Medulla oblongata (tissue), 1 donor: ENCODE results near the gene NXF2.
A peak's percentile ranks its signal among the peaks of the same experiment; 100 is the strongest.
"Not testable (repeated sequence)": the region's sequence is repeated elsewhere in the genome, so short reads cannot be mapped to it uniquely, and the experiment has no call there.

Experiments used
- DNase-seq: peaks from one replicate; pipeline ENCODE4 v3.0.0-alpha.2; 2015; ENCODE audit errors: extremely low spot score

The NXF2 gene

DNA sequence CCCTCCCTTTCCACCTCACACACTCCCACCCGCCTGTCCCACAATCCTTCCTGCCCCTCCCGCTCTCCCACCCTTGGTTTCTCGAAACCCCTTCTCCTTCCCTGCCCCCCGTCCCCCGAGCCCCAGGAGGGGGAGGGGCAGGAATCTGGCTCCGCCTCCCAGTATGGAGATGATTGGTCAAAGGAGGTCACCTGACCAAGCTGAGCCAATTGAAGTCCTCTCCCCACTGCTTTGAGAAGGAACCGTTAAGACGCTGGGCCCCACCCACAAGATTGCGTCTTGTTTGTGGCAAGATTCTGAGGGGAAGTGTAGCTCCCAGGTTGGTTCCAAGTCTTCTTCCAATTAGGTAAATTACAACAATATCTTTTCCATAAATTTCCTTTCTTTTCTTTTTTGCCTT lies at the start of gene NXF2:
Gene NXF2 (plus strand): TSS at position 275 of the 400 bp plus-strand sequence. CDS start 59,912 bp downstream, outside the sequence.
- not testable (repeated sequence) for DNase-seq

- not testable (repeated sequence) for DNase-seq
Observed at GRCh38 chrX:102207940-102208339, 39.0 kb upstream of the NXF2 start.

GRCh38 chrX:102214986-102215385 lies 32.0 kb upstream of the NXF2 start, which contains the start of gene TCP11X1:
Gene TCP11X1, plus strand, starts transcription at chrX:102215301.
- DNase-seq = not testable (repeated sequence)

DNA sequence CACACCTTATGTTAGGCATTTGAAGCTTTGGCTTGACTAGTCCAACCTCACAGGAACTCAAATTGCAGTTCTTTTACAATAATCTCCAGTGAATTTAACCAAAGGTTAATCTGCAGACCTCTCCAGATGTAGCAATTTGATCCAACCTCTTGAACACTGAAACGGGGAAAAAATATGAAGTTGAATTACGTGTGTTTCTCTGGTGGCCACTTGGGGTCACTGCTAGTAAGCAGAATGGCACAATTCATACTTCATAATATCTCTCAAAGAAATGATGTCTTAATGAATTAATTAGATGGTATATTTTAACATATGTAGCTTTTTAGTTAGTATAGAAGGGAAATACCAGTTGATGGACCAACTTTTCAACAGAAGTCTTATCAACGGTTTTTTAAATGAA lies 30.5 kb upstream of the NXF2 start:
- DNase-seq = not testable (repeated sequence)

DNA sequence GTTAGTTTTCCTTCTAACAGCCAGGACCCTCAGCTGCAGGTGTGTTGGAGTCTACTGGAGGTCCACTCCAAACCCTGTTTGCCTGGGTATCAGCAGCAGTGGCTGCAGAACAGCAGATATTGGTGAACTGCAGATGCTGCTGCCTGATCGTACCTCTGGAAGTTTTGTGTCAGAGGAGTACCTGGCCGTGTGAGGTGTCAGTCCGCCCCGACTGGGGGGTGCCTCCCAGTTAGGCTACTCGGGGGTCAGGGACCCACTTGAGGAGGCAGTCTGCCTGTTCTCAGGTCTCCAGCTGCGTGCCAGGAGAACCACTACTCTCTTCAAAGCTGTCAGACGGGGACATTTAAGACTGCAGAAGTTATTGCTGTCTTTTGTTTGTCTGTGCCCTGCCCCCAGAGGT lies 11.3 kb upstream of the NXF2 start:
- DNase-seq = not testable (repeated sequence)

DNA sequence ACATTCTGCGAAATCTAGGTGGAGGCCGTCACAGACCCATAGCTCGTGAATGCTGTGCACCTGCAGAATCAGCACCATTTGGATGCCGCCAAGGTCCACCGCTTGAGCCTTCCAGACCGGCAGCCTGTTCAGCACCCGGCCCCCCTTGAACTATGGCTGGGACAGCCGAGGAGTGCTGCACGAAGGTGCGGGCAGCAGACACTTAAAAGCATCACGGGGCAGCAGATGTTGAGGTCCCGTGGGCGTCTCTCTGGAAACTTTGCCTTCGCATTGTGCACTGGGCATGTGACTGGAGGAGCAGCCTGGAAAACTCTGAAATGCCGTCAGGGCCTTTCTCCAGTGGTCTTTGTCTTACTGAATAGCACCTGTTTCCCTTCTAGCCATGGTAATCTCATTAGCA lies 6.7 kb upstream of the NXF2 start:
- DNase-seq = not testable (repeated sequence)

DNA sequence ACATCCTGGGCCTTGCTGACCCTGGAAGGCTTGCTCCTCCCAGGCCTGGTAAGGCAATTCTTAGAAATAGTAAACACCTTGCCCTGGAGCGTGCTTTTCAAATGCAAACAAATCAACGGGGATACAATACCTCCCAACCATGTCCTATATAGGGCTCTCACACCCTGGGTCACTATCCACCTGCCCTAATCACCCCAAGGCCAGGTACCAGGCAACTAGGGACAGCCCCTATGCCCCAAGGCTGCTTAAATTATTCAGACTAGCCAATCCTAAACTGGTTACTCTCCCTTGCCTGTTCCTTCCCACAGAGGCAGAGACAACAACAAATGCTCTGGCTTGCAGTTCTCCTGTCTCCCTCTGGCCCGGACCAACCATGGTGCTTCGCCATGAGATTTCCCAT lies 25.3 kb downstream of the NXF2 start:
- DNase-seq = not testable (repeated sequence)

- no peak for DNase-seq
Observed at GRCh38 chrX:102338162-102338561, 91.2 kb downstream of the NXF2 start.

DNA sequence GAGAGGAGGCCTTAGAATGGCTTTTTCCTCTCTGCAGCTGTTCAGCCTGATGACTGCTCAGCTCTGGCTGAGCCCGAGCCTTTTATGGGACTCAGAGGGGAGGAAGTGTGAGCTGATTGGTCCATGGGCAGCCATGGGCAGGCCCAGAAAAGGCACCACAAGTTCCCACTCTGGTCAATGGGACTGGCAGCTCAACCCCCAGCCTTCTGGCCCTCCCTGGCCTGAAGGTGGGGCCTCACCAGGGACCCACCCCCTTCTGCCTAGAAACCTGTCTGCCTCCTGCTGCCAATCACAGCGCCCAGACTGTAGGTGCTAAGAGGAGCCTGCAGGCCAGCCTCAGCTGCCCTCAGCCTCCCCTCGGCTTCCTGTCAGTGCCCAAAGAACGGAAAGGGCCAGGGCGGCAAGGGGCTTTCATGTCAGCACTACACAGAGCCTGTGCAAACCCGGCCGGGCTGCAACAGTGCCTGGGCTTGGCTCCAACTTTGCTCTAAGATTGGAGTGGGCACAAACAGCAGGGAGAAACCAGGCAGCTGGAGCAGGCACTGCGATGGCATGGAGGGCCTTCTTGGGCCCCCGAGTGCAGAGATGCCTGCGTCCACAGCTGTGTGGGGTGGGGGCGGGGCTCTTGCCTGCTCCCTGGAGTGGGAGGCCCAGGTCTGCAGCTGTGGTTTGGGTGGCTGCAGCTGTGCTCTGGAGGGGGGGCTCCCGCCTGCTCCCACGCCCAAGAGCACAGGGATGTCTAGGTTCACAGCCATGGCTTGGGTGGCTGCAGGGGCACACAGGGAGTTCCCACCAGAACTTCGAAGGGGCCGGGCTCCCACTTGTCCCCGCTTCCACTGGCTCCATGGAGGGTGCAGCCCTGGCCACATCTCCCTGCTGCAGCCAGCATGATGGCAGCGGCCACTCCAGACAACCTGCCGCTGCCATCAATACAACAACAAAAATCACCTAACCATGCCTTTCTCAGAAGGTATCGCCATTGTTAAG lies 92.6 kb downstream of the NXF2 start:
- no peak for DNase-seq

DNA sequence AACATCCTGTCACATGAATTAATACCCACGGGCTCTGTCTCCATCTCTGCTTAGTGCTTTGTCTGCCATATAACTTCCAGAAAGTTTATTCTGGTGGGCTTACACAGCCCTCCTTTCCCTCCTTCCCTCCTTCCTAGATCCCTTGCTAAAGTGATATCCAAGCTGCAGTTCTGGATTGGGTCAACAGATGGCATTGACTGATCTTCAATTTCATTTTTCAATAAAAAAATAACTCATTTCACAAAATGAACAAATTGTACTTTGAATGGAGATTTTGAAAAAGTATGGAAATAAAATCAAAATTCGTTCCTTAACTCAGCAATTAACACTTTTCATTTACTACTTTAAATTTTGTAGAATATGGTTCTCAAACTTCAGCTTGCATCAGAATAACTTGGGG lies 94.9 kb downstream of the NXF2 start:
- DNase-seq = no peak

GRCh38 chrX:102345916-102346315 lies 98.9 kb downstream of the NXF2 start:
- DNase-seq = peak; percentile 34
